Adrenal gland (tissue), 5 donors: ENCODE measurements around the gene LMNTD1.

Experiments
- CTCF ChIP-seq, 6 experiments: fragments of 450-650 bp in 4 of 6; fragments of 200-600 bp in 2 of 6; sonication (generic) in 1 of 6; IDR thresholded peaks; 1 replicate in 5 of 6; 2 replicates in 1 of 6; pipeline versions ENCODE4 v1.5.1 to v1.8.0; 2016 to 2021; ENCODE audit warnings: antibody characterized with exemption in 6 of 6, mild to moderate bottlenecking in 2 of 6, moderate library complexity in 1 of 6
- POLR2A ChIP-seq, 2 donors: fragments of 450-650 bp; IDR thresholded peaks; one replicate each; pipeline ENCODE4 v1.6.1; 2017; ENCODE audit warnings: antibody characterized with exemption in 2 of 2, mild to moderate bottlenecking in 2 of 2, moderate library complexity in 1 of 2
- donor health status: DM: no; HTN: no; CAD: no.

GRCh38 chr12:25501549-25501948 is 51.5 kb downstream of the LMNTD1 start:
- TF ChIP-seq CTCF (IDR thresholded peaks at IDR 0.05) (no peak), POLR2A (IDR thresholded peaks at IDR 0.05) (no peak)
